Vagina (tissue), 2 donors: Measurements from ENCODE around the gene NRG3.

Source experiments
- POLR2AphosphoS5 ChIP-seq, 2 donors: sonication (generic); formaldehyde crosslinking; IDR thresholded peaks; one replicate each; pipeline ENCODE4 v1.9.0; 2017; ENCODE audit warnings: antibody characterized with exemption in 2 of 2, mild to moderate bottlenecking in 2 of 2, low read depth in 1 of 2; ENCODE audit not compliant: insufficient read depth in 1 of 2
- TF ChIP-seq, protein P1 (sequence below), 3 experiments: fragments of 450-650 bp in 2 of 3; fragments of 200-600 bp in 1 of 3; sonication (generic) in 1 of 3; IDR thresholded peaks; one replicate each; pipeline ENCODE4 v1.5.1; 2017 to 2019; ENCODE audit warnings: antibody characterized with exemption in 3 of 3, mild to moderate bottlenecking in 2 of 3, moderate library complexity in 2 of 3

DNA sequence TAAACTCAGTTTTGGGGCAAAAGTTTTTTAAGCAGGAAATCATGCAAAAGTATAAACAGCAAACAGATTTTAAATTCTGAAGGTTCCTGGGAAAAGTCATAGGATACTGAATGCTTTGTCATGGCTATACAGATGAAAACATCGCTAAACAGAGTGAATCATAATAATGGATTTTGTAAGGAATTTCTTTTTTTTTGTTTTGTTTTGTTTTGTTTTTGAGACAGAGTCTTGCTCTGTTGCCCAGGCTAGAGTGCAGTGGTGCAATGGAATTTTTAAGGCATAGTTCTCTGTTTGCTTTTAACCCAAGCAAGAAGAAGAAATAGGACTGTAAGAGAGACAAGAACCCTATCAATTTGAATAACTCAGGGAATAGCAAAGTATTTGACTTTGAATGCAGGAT is 285.3 kb downstream of the NRG3 start:
- TF ChIP-seq, protein P1, sequence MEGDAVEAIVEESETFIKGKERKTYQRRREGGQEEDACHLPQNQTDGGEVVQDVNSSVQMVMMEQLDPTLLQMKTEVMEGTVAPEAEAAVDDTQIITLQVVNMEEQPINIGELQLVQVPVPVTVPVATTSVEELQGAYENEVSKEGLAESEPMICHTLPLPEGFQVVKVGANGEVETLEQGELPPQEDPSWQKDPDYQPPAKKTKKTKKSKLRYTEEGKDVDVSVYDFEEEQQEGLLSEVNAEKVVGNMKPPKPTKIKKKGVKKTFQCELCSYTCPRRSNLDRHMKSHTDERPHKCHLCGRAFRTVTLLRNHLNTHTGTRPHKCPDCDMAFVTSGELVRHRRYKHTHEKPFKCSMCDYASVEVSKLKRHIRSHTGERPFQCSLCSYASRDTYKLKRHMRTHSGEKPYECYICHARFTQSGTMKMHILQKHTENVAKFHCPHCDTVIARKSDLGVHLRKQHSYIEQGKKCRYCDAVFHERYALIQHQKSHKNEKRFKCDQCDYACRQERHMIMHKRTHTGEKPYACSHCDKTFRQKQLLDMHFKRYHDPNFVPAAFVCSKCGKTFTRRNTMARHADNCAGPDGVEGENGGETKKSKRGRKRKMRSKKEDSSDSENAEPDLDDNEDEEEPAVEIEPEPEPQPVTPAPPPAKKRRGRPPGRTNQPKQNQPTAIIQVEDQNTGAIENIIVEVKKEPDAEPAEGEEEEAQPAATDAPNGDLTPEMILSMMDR (IDR thresholded peaks at IDR 0.05) = no peak
- no peak for TF ChIP-seq POLR2AphosphoS5 (IDR thresholded peaks at IDR 0.05; ENCODE audit: insufficient read depth in 1 of 2, low read depth in 1 of 2)
